ENCODE measurements around the gene COL13A1.

The COL13A1 gene

DNA sequence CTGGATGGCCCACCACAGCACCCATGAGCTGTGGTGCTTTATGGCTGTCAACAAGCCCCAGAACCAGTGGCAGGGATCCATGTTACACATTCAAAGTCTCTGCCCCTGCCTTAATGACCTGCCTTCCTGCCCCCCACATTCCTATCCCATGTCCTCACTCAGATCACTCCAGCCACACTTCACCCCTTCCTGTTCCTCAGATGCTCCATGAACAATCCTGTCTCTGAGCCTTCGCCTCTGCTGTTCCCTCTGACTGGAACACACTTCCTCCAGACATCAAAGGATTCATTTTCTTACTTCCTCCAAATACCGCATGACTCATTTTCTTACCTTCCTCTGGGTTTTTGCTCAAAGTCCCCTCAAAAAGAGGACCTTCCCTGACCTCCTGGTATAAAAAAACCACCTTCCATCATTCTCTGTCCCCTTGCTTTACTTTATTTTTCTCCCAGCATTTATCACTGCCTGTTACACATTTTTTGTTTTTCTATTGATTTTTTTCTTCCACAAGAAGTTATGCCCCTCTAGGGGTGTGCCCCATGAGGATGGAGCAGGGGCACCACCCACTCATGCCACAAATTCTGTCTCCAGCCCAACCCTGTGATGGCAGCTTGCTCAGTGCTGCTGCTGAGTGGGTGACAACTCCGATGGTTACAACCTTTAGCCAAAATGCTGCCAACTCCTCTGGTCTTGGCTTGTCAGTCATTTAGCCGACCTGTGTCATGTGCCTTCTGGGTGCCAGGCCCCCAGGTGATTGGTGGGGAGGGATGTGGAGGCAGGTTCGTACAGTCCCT lies 18.2 kb downstream of the COL13A1 start:
- DNase-seq (ENCODE audit: low spot score) = no peak

DNA sequence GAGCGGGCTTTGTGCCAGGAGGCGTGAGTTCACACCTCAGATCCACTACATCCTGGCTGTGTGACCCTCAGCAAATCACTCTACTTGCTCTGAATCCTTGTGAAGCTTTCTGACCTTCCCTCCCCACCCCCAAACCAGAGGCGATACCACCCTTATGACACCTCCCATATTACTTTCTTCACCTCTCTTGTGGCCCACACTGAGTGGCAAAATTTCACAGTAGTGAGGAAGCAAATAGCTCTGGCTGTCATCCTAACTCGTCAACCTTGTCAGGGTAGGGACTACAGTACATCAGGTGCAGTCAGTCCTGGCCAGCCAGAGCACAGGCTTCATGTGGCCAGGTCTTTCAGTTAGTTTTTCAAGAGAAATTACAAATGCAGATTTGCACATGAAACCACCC lies 19.1 kb downstream of the COL13A1 start:
- no peak for DNase-seq (ENCODE audit: low spot score)

DNA sequence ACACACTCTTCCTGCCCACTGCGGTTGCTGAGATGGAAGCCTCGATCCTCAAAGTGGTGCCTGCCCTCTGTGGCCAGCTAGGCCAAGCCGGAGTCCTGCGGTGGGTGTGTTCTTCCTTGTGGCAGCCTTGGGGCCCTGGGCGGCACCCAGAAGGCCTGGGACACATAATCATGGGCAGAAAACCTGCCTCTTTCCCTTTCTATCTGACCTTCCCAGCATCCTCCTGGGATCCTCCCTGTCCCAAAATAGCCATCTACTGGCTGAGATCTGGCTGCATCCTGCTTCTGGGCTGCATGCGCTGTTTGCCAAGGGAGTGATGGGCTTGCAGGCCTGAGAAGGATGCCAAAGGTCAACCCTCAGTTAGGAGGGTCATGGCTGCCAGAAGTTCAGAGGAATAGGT lies 23.9 kb downstream of the COL13A1 start:
- no peak for DNase-seq (ENCODE audit: low spot score)

DNA sequence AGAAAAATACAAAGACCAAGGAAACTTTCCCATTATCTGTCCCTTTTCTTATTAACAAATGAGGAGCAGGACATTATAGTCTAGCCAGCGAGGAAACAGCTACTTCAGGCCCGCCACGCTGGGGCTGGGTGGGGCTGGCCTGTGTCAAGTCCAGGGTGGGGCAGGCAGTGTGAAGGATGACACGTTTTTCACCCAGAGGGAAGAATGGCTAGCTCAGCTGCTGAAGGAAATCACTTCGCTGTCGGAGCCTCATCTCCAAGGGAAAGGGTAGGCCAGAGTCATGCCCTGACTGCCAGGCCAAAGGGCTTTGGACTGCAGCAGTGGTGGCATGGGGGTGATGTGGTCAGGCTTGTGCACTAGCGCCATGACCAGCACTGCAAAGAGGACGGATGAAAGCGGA lies 24.4 kb downstream of the COL13A1 start:
- DNase-seq (ENCODE audit: low spot score) = no peak

DNA sequence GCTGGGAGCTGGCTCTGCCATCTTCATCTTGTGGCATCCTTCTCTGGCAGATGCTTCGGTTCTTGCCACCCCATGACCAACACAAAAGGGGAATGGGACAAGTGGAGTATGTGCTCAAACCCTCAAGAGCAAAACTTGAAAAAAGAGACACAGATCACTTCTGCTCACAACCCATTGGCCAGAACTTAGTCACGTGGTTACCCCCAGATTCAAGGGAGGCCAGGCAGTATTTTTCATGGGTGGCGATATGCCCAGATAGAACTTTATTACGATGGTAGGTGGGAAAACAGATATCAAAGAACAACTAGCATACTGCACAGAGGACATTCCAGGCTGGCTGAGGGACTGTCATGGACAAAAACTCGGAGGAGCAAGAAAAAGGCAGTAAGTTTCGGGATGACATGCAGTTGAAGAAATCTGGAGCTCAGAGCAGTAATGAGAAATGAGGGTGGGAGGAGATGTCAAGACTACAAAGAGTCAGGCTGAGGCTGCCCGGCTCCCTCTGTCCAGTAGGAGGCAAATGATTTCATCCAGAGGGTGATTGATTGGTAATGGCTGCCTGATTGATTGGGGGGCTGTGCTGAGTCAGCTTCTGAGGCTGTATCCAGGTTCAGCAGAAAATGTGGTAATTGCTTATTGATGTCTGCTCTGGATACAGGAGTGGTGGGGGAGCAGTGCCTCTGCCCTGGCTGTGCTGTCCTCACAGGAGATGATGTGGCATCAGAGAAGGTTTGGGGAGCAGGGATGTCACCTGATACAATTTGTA lies 25.3 kb downstream of the COL13A1 start:
- no peak for DNase-seq (ENCODE audit: low spot score)

DNA sequence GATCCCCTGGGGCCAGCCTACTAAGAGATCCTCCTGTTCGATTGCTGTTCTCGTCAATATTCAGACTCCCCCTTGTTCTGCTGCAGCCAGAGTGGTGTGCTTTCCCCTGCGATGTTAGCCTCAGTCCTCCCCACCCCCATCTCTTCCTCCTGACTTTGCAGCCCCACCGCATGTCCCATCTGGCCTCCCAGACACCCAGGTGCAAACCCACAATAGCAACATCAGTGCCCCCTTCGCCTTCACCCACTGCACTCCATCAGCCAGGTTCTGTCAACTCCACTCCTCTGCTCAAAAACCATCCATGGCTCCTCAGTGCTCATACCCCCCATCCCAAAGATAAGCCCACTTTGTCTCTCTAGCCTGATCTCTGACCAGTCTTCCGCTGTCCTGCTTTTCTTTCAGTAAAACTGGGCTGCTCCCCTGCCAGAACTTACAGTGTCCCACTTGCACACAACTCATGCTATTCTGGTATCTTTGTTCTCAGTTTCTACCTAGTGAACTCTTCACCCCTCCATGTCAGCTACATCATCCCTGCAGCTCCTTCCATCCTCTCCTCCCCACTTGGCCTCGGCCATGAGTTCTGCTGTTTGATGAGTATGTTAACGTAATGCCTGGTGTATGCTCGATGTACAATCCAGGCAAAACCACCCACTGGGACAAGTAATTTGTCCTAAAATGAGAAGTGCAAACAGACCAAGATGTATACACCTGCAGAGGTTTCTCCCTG lies 26.6 kb downstream of the COL13A1 start:
- no peak for DNase-seq (ENCODE audit: low spot score)

DNA sequence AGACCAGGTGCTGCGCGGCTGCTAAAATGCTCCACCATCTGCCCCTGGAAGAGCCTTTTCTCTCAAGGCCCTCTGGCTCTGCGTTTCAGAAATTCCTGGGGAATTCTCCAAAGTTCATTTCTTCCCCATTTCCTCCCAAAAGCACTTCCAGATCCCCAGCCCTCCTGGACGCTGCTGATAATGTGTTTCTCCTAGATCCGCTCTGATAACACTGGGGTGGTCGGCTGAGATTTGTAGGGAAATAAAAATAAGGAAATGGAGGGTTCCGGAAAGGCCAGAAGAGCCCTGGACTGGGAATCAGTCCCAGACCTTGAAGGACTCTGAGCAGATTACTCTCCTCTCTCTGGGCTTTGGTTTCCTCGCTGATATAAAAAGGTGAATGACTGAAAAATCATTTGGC lies 28.1 kb downstream of the COL13A1 start:
- no peak for DNase-seq (ENCODE audit: low spot score)

DNA sequence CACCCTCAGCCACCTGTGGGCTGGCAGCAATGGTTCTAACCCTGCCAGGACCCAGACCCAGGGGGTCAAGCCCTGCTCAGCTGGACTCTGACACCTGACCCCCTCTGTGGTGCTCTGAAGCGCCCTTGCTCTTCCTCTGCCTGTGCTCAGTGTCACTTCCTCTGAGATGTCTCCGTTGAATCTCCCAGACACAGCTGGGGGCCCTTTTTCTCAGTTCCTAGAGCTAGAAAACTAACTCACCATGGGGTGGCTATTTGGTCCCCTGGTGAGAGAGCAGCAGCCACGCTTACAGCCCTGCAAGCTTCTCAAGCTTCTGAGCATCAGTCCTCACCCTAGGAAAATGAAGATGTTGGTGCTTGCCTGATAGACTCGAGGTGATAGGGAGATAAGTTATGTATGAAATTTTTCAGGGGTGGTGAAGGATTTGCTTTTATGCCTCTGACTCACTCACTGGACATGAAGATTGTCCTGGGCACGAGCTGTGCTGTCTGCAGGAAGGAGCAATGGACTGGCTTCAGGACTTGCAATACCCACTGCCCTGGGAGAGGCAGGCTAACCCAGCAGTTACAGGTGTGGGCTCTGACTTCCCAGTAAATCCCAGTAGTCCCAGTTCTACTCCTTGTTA lies 29.6 kb downstream of the COL13A1 start:
- DNase-seq (ENCODE audit: low spot score) = no peak

DNA sequence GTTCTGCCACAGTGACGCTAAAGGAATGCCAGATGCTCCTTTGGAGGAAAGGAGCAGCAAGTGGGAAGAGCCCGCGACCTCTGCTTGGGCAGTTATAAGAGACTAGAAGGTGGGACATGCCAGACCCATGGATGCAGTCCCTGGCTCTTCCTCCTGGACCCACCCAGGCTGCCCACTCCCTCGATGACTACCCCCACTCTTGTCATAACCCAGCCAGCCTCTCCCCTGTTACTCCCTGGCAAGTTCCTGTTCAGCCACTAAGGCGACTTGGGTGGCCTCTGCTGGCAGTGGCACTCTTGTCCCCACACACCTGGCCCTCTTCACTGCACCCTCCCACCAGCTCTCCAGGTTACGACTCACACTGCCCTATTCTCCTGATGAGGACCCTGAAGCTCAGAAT lies 33.5 kb downstream of the COL13A1 start:
- no peak for DNase-seq (ENCODE audit: low spot score)

DNA sequence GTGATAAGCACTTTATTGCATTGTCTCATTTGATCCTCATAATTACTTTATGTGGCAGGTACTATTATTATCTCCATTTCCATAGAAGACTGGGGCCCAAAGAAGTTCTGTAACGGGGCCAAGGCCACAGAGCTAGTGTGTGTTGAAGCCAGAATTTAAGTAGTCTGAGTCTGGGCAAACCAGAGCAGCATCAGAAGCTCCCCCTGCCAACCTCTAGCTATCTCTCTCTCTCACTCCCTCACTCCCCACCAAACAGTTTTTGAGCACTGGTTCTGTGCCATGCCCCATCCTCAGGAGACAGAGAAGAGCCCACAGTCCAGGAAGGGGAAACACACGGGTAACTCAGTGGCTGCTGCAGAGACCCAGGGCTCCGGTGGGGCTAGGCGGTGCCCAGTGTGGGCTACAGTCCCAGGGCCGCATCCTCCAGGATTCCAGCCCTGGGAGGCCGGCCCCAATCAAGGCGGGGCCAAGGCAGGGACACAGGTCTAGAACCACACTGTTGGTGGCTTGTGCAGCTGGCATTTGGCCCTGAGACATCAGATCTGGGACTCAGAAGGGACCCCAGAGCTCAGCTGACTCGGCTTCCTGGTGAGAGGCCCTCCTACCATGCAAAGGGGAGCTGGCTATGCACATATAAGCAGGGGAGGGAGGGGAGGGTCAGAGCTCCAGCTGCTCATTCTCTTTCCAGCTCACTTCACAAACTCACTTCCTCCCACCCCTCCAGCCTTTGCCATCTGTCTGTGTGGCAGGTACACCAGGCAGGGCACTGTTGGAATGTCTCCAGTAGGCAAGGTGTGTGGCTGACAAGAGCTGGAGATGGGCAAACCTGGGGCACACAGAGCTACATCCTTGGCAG lies 34.4 kb downstream of the COL13A1 start:
- DNase-seq (ENCODE audit: low spot score) = no peak

DNA sequence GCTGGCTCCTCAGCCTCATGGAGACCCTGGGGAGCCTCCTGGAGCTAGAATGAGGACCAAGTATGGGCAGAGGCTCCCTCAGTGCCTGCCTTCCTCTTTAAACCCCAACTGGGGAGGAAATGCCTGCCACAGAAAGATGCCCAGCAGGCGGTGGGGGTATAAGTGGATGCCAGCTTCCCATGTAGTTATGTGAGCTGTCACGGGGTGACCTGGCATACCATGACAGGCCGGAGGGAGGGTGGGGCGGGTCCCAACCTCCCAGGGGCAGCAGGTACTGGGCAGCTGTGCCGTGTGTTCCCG lies 35.0 kb downstream of the COL13A1 start:
- DNase-seq (ENCODE audit: low spot score) = no peak

DNA sequence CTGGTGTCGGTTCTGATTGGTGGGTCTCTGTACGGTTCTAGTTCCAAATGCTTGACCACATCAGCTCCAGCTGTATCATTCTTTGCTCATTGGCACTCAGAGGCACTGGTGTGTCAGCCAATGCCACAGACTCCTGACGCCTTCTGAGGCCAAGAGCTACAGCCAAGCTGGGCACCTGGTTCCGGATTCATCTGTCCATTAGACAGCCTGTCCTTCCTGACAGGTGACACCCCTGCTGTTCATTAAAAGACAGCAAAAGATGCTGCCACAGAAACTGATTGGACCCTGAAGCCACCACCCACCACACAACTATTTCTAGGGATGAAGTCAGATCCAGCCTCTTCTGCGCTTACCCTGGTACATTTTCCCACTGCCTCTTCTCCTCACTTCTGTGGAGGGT lies 35.6 kb downstream of the COL13A1 start:
- no peak for DNase-seq (ENCODE audit: low spot score)

DNA sequence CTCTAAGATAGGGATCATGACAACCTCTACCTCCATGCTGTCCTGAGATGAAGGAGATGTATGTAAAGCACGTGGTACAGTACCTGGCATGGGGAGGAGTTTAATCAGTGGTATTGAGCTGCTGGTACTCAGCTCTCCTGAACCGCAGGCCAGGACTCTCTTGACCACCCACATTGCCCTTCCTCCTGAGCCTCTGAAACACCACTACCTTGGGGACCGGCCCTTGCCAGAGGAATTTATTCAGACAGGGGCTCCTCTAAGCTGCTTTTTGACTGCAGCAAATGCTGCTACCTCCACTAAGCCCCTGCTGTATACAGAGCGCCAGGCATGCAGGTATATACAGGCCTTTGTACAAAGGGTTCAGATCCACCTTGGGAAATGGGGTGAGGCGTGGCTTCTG lies 36.7 kb downstream of the COL13A1 start:
- DNase-seq (ENCODE audit: low spot score) = no peak

DNA sequence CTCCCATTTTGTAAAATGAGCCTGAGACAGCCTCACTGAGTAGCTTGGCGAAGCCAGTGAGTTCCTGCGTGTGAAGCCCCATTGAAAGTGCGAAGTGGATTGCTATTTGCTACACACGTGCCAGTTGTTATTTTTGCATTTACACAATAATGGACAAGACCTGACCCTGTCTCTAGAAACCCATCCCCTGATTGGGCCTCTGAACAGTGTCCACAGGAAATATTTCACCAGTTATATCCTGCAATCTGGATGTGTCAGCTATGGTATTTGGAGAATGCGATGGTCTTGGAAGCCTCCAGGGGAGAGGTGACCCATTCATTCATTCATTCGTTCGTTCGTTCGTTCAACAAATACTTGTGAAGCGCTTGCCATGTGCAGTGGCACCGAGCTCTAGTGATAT lies 37.1 kb downstream of the COL13A1 start:
- DNase-seq (ENCODE audit: low spot score) = no peak

DNA sequence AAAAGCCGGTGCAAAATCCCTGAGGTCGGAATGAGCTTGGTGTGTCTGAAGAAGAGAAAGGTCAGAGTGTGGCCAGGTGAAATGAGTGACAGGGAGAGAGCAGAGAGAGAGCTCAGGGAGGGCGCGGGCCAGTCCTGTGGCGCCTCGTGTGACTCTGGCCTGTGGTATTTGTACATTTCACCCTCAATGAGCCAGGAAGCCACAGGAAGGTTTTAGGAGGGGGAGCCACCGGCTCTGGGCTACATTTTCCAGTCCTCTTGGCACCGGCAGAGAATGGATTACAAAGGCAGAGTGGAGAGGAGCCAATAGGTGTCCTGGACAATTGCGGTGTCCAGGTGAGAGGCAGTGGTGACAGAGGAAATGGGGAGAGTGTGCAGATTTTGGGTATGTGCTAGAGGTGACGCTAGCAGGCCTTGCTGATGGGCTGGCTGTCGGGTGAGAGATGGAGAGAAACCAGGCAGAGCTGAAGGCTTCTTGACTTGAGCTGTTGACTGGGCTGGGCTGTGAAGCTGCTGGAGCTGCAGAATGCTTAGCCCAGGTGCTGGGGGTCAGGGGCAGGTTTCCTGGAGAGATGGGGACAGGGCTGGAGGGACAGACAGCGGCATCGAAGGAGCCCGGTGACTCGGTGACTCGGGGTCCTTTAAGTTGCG lies 38.1 kb downstream of the COL13A1 start:
- DNase-seq (ENCODE audit: low spot score) = no peak

DNA sequence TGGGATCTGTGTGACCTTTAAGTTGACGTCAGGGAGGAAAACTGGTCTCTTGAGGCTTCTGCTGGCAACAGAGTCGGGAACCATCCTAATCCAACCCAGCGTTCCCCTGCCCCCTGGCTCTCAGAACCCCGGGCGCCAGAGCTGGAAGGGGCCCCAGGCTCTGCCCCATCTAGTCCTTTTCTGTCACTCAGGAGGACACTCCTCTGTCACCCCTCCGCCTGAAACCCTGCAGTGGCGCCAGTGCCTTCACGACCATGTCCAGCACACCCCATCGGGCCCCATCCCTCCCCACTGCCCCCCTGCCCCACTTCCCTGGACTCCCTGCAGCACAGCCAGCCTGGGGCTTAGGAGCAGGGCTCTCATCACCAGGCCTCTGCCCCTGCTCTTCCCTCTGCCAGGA lies 39.1 kb downstream of the COL13A1 start:
- DNase-seq (ENCODE audit: low spot score) = no peak

DNA sequence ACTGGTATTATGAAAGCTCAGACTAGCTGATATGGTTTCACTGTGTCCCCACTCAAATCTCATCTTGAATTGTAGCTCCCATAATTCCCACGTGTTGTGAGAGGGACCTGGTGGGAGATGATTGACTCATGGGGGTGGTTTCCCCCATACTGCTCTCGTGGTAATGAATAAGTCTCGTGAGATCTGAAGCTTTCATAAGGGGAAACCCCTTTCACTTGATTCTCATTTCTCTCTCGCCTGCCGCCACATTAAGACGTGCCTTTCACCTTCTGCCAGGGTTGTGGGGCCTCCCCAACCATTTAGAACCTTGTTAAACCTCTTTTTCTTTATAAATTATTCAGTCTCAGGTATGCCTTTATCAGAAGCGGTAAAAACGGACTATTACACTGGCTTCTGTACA lies 40.3 kb downstream of the COL13A1 start:
- DNase-seq (ENCODE audit: low spot score) = no peak

DNA sequence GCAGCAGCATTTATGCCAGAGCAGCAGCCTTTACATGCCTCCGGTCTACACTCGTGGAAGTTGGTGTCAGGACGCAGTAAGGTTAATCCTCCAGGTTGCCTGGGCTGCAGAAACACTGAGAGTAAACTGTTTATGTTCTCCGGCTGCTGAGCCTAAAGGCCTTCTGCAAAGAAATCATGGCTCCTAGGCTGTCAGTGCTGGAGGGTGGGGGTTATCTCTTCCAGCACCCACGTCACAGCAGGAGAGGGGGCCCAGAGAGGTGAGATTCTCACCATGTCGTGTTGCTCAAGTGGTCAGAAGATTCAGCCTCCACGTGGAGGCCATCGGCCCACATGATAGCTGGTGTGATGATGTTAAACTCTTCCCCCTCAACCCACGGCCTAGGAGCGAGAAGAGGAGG lies 41.2 kb downstream of the COL13A1 start:
- DNase-seq (ENCODE audit: low spot score) = no peak

DNA sequence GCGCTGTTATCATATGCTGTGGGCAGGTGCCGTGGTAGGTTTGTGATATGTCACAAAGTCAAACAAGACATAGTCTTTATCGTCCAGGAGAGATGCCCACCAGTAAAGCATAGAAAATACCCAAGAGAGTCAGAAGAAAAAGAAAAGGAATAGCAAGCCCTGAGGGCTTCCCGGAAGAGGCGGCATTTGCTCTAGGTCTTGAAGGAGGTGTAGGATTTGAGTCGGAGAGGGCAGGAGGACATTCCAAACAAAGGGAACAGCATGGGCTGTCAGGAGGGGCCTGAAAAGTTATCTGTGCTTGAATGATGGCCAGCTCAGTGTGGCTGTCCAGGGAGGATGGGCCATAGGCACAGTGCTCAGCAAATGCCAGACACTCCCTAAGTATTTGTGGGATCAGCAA lies 42.2 kb downstream of the COL13A1 start:
- no peak for DNase-seq (ENCODE audit: low spot score)

DNA sequence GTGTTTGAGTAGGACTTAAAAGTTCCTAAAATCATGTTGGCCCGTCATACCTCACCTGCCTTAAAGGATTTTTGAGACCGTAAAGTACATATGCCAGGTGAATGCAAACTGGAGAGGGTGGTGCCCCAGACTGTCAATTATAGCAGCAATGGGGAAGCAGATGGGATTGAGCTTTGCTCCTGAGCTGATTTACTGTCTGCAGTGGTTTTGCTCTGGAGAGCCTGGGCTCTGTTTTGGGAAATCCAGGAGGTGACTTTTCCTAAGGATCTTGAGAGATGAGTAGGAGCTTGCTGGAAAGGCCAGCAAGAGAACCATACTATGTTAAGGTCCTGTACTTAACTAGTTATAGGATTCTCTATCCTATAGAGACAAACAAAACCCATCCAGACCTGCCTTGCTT lies 43.0 kb downstream of the COL13A1 start:
- DNase-seq (ENCODE audit: low spot score) = no peak

DNA sequence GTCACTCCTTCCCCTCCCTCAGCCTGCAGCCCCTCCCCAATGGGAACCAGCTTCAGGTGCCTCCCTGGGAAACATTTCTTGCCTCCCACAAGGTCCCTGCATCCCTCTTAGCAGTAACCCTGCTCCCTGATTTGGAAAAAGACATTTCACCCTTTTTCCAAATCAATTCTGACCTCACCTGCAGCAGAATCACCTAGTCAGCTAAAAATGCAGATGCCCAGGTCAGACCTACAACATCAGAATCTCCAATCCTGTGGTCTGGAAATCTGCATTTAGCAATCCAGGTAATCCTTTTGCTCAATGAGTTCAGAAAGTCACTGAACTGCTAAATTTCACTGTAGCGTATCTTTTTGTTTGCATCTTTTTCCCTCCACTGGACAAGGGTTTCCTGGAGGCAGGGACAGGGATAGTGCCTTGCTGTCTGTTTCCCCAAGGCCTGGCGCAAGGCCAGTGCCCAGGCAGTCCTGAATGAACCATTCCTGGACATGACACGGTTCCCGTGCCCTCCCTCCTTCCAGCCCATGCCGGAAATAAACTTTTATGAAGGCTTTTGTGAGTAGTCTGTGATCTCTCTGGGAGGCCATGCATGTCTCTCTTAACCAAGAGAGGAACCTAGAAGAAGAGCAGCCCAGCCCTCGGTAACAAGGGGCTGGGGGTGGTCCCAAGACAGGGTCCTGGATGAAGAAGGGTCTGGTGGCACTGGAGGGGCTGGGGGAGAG lies 44.0 kb downstream of the COL13A1 start:
- no peak for DNase-seq (ENCODE audit: low spot score)
